ENCODE data around the gene PRRT2.
"Not testable (repeated sequence)": the region's sequence is repeated elsewhere in the genome, so short reads cannot be mapped to it uniquely, and the experiment has no call there.

Gene PRRT2

DNA sequence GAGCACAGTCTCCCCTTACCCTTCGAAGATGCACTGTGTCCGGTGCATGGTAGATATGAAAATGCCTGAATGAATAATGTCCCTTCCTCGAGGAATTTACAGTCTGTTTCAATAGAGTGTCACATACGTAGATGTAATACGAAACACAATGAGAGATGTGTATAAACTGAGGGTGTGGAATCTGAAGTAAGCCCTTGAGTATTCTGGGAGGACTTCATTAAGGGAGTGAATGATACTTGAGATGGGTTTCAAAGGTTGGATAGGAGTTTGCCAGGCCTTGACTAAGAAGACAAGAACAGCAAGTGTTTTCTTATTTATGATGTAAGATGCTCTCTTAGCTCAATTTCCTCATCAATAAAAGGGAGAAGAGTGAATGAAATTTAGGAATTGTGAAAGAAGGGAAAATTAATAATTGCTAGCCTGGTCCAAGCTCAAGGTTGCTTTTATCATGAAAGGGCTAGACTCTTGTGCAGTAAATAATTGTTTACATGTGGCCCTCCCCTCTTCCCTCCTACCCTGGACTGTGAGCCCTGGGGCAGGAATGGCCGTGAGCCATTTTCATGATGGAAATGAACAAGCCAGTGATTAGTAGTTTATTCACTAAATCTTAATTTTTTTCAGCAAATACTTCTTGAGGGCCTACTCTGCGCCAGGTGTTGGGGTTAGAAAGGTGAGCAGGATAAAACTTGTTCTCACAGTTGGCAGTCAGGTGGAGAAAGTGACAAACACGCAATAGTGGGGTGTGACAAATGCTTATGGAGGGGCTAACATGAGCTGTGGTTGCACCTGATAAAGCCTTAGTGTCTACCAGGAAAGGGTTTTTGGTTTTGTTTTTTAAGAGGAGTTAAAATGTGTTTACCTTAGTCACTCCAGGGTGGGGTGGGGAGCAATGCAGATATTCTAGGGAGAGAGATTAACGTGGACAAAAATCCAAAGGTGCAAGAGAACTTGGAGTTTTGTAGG, 19.9 kb upstream of the PRRT2 start:
- peak overlapping the region; percentile 85 for H3K4me3 ChIP-seq (ENCODE audit: low read length)
- TF ChIP-seq, protein P1, sequence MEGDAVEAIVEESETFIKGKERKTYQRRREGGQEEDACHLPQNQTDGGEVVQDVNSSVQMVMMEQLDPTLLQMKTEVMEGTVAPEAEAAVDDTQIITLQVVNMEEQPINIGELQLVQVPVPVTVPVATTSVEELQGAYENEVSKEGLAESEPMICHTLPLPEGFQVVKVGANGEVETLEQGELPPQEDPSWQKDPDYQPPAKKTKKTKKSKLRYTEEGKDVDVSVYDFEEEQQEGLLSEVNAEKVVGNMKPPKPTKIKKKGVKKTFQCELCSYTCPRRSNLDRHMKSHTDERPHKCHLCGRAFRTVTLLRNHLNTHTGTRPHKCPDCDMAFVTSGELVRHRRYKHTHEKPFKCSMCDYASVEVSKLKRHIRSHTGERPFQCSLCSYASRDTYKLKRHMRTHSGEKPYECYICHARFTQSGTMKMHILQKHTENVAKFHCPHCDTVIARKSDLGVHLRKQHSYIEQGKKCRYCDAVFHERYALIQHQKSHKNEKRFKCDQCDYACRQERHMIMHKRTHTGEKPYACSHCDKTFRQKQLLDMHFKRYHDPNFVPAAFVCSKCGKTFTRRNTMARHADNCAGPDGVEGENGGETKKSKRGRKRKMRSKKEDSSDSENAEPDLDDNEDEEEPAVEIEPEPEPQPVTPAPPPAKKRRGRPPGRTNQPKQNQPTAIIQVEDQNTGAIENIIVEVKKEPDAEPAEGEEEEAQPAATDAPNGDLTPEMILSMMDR (IDR thresholded peaks at IDR 0.05; ENCODE audit: insufficient read depth, low read depth, low read length, missing control alignments): no peak
- no peak for DNase-seq (ENCODE audit: low read depth)

DNA sequence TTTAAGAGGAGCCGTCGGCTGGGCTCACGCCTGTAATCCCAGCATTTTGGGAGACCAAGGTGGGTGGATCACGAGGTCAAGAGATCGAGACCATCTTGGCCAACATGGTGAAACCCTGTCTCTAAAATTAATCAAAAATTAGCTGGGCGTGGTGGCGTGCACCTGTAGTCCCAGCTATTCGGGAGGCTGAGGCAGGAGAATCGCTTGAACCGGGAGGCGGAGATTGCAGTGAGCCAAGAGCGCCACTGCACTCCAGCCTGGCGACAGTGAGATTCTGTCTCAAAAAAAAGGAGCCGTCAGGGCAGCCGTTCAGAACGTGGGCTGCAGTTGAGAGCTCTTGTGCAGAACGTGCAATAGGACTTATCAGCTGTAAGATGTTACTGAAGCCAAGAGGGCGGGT, 18.8 kb upstream of the PRRT2 start:
- DNase-seq (ENCODE audit: low read depth); H3K4me3 ChIP-seq (ENCODE audit: low read length): not testable (repeated sequence)

DNA sequence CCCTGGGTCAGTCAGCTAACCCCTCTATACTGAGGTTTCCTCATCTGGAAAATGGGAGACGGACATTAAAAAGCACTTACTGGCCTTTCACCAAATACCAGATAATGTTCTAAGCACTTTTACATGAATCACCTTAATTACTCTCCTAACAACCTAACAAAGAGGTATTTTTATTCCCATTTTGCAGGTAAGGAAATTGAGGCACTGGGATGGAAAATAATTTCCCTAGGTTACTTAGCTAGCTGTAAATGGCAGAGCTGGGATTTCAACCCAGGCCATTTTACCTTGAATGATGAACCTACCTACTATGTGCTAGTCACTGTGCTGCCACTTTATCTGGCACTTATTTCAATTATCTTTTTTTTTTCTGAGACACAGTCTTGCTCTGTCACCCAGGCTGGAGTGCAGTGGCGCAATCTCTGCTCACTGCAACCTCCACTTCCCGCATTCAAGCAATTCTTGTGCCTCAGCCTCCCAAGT, 17.7 kb upstream of the PRRT2 start:
- no peak for DNase-seq (ENCODE audit: low read depth)
- no peak overlapping the region for H3K4me3 ChIP-seq (ENCODE audit: low read length)
- TF ChIP-seq, protein P1 (IDR thresholded peaks at IDR 0.05; ENCODE audit: insufficient read depth, low read depth, low read length, missing control alignments): no peak

DNA sequence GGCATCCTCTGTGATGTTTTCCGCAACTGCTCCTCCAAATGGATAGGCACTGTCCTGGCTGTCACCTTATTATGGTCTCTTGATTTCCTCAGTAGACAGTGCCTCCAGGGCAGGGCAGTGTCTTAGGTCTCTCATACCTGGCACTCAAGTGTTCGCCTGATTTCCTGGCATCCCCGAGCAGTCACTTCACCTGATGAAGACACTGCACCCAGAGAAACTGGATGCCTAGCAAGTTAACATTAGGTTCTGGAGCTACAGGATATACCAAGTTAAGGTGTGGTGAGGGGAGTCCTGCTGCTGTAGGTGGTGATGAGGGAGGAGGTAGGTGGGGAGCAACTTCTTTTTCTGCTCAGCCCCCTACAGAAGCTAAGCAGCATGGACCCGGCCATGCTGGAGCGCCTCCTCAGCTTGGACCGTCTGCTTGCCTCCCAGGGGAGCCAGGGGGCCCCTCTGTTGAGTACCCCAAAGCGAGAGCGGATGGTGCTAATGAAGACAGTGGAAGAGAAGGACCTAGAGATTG, 9.5 kb upstream of the PRRT2 start:
- no peak overlapping the region for H3K4me3 ChIP-seq (ENCODE audit: low read length)
- TF ChIP-seq, protein P1 (IDR thresholded peaks at IDR 0.05; ENCODE audit: insufficient read depth, low read depth, low read length, missing control alignments): no peak

DNA sequence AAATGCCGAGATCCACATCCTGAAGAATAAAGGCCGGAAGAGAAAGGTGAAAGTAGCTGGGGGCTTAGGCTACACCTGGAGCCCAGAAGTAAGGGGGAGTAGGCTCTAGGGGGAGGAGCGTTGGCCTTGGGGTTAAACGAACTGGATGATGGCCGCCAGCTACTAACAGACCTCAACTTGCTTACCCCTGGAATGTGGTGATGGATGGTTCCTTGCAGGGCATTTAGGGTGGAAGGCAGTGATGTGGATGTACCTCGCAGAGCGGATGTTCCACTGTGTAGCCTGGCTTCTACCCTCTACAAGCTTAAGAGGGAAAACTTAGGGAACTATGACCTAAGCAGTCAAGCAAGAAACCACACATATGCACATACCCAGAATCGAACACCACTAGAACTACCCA, 8.0 kb upstream of the PRRT2 start:
- DNase-seq (ENCODE audit: low read depth): no peak
- no peak overlapping the region for H3K4me3 ChIP-seq (ENCODE audit: low read length)
- TF ChIP-seq, protein P1 (IDR thresholded peaks at IDR 0.05; ENCODE audit: insufficient read depth, low read depth, low read length, missing control alignments): no peak

More for the DNA sequence above, 9.5 kb upstream of the PRRT2 start:
- no peak for DNase-seq (ENCODE audit: low read depth)

DNA sequence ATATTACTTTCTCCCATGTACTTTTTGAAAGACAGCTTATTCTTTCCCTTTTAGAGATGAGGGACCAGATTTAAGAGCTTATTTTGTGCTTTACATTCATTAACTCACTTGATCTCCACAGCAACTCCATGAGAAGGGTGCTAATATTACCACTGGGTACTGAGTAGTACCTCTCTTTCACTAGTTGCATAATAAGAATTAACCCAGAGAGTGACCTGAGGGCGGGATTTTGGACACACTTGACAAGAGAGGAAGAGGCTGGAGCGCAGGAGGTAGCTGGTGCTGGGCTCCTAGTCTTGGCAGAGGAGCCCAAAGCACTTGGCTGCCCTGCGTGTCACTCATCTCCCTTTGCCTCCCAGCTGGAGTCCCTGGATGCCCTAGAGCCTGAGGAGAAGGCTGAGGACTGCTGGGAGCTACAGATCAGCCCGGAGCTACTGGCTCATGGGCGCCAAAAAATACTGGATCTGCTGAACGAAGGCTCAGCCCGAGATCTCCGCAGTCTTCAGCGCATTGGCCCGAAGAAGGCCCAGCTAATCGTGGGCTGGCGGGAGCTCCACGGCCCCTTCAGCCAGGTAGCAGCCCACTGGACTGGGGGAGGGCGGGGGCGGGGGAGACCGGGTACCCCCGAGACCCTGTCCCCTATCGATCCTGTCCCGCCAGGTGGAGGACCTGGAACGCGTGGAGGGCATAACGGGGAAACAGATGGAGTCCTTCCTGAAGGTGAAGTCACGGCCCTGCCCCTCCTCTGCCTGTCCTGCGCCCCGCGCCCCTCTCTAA, 7.3 kb upstream of the PRRT2 start:
- no peak for DNase-seq (ENCODE audit: low read depth)
- TF ChIP-seq, protein P1 (IDR thresholded peaks at IDR 0.05; ENCODE audit: insufficient read depth, low read depth, low read length, missing control alignments): no peak
- peak overlapping the region; percentile 81 for H3K4me3 ChIP-seq (ENCODE audit: low read length)

Measured in epithelial cell of esophagus (primary cell).